ENCODE measurements around the gene PNMA1.

Gene PNMA1

GRCh38 chr14:73750531-73750901, 36.3 kb upstream of the PNMA1 start:
- no peak for DNase-seq (ENCODE audit: low read depth)

GRCh38 chr14:73749706-73750530, 35.7 kb upstream of the PNMA1 start:
- no peak for DNase-seq (ENCODE audit: low read depth)

- DNase-seq (ENCODE audit: low read depth): no peak
These were observed 34.7 kb upstream of the PNMA1 start for GRCh38 chr14:73748858-73749357.

GRCh38 chr14:73747379-73748211, 33.4 kb upstream of the PNMA1 start:
- DNase-seq (ENCODE audit: low read depth): no peak

GRCh38 chr14:73746520-73747378, 32.6 kb upstream of the PNMA1 start:
- no peak for DNase-seq (ENCODE audit: low read depth)

GRCh38 chr14:73745571-73746519, 31.7 kb upstream of the PNMA1 start:
- no peak for DNase-seq (ENCODE audit: low read depth)

GRCh38 chr14:73744874-73745529, 30.8 kb upstream of the PNMA1 start:
- DNase-seq (ENCODE audit: low read depth): no peak

GRCh38 chr14:73744175-73744867, 30.1 kb upstream of the PNMA1 start:
- no peak for DNase-seq (ENCODE audit: low read depth)

- no peak for DNase-seq (ENCODE audit: low read depth)
These were observed 29.3 kb upstream of the PNMA1 start for GRCh38 chr14:73743431-73743931.

GRCh38 chr14:73742520-73743238, 28.5 kb upstream of the PNMA1 start:
- DNase-seq (ENCODE audit: low read depth): no peak

- no peak for DNase-seq (ENCODE audit: low read depth)
These were observed 27.8 kb upstream of the PNMA1 start for GRCh38 chr14:73741876-73742519.

- DNase-seq (ENCODE audit: low read depth): no peak
These were observed 27.2 kb upstream of the PNMA1 start for GRCh38 chr14:73741386-73741875.

GRCh38 chr14:73740618-73741326, 26.6 kb upstream of the PNMA1 start:
- no peak for DNase-seq (ENCODE audit: low read depth)

GRCh38 chr14:73739899-73740617, 25.9 kb upstream of the PNMA1 start:
- DNase-seq (ENCODE audit: low read depth): no peak

- no peak for DNase-seq (ENCODE audit: low read depth)
These were observed 25.2 kb upstream of the PNMA1 start for GRCh38 chr14:73739174-73739898.

GRCh38 chr14:73738518-73739173, 24.5 kb upstream of the PNMA1 start:
- DNase-seq (ENCODE audit: low read depth): no peak

Data from GM04503 (cell line).